Measurements from ENCODE around the gene PHYKPL. TPM values are rescaled to one million over a fixed set of nuclear protein-coding genes. Genes with fewer than 3 reads are reported as not detected.

Gene PHYKPL
- total and polyA plus RNA-seq, 2 donors (not counting 3 experiments of a cell fraction or from before 2014, with no cell fraction given): 71.7 to 81.7 TPM

DNA sequence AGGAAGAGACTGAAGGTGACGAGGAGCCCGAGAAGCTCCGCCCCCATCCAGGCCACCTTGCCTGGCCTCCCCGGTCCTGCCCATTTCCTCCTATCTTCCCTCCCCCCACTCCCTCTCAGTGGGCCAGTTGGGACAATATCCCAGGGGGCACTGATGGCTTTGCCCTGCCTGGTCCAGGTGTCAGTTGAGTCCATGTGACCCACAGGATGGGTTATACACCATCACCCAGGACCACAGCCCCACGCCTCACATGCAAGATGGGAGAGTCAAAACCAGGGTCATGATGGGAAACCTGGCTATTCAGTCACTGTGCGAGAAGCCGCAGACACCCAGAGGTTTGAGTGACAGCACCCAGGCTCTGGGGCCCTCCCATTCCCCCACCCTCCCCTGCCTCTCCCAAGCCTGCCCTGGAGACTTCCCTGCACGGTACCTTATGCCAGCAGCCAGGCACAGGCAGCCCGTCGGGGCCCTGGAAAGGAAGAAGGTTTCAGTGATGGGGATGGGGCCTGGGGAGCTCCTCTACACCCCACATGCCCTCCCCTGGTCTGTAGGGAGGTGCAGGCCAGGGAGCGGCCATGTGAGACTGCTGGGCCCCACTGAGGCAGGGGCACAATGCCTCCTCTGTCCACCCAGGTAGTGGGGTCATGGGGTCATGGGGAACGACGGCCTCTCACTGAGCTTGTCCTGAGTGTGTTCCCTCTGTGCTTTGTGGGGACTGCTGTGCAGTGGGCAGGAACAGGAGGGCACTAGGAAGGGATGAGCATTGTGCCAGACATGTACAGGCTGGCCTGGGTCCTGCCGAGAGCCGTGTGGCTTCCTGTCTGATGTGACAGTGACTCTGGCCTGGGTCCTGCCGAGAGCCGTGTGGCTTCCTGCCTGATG, 6.3 kb upstream of the PHYKPL start:
- Histone ChIP-seq H3K4me1 (ENCODE audit: control insufficient read depth, extremely low read depth, insufficient read depth, low read length) (peaks cover 14% of the 10 kb centered on the region), H3K27me3 (ENCODE audit: control insufficient read depth in 2 of 2, insufficient read depth in 2 of 2, low read length in 2 of 2) (no peaks in the 10 kb centered on the region), H2AFZ (ENCODE audit: low read depth, low read length) (peak overlapping the region; percentile 58), H3K36me3 (ENCODE audit: control insufficient read depth in 2 of 2, extremely low read depth in 1 of 2, insufficient read depth in 2 of 2, low read length in 2 of 2) (no peaks in the 10 kb centered on the region), H3K79me2 (ENCODE audit: control insufficient read depth, insufficient read depth, low read length) (no peaks in the 10 kb centered on the region), H3K9ac (replicated peaks; ENCODE audit: extremely low read depth, insufficient read depth, low read length) (no peak overlapping the region), H3K4me3 (replicated peaks in 1 of 3; ENCODE audit: insufficient read depth in 1 of 3, low read depth in 1 of 3, low read length in 3 of 3) (no peak overlapping the region), H3K9me3 (replicated peaks; ENCODE audit: control insufficient read depth, insufficient read depth, low read length) (no peaks in the 10 kb centered on the region), H3K27ac (ENCODE audit: insufficient read depth, low read depth, low read length) (no peak overlapping the region), H3K4me2 (ENCODE audit: insufficient read depth, low read length) (no peak overlapping the region), H4K20me1 (replicated peaks; ENCODE audit: control insufficient read depth, extremely low read depth, insufficient read depth, low read length) (no peaks in the 10 kb centered on the region), H3K9me1 (replicated peaks; ENCODE audit: control insufficient read depth, extremely low read depth, insufficient read depth, low read length) (no peaks in the 10 kb centered on the region)
- FAIRE-seq: no peak
- intact Hi-C loops (cut with micrococcal nuclease): loop anchor here (5.0 kb wide), 1 partner anchor 1318 kb away; no protein-coding TSS in a partner anchor
- TF ChIP-seq FOS (IDR thresholded peaks at IDR 0.05; ENCODE audit: borderline replicate concordance, insufficient read depth, low read length): no peak
- TF ChIP-seq GATA2 (IDR thresholded peaks at IDR 0.05; ENCODE audit: insufficient read depth, insufficient read length, low read depth, low read length): no peak
- TF ChIP-seq, protein P1, sequence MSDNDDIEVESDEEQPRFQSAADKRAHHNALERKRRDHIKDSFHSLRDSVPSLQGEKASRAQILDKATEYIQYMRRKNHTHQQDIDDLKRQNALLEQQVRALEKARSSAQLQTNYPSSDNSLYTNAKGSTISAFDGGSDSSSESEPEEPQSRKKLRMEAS (IDR thresholded peaks at IDR 0.05; ENCODE audit: insufficient read depth, insufficient read length): no peak
- TF ChIP-seq MYC (IDR thresholded peaks at IDR 0.05; ENCODE audit: low read depth, low read length): no peak
- no peak for TF ChIP-seq JUN (IDR thresholded peaks at IDR 0.05; ENCODE audit: borderline replicate concordance, insufficient read depth, insufficient read length, low read depth)
- TF ChIP-seq CTCF (IDR thresholded peaks at IDR 0.05; ENCODE audit: extremely low read depth in 1 of 2, insufficient read depth in 1 of 2, low read depth in 1 of 2, low read length in 2 of 2): no peak
- TF ChIP-seq EZH2 (IDR thresholded peaks at IDR 0.05; ENCODE audit: borderline replicate concordance, low read depth, low read length, severe bottlenecking): no peak
- no peak for TF ChIP-seq POLR2AphosphoS5 (IDR thresholded peaks at IDR 0.05; ENCODE audit: insufficient read depth, low read depth, low read length)
- no peak for TF ChIP-seq POLR2A (IDR thresholded peaks at IDR 0.05; ENCODE audit: low read depth, low read length)
- ChIA-PET CTCF (interaction anchor here (1.1 kb wide), 1 partner anchor 35 kb away, joined by 3 read pairs; the partner anchor contains the start of gene HNRNPAB), POLR2A (no interaction called here)
- DNase-seq (ENCODE audit: low read depth, low spot score): no peak
- dilution Hi-C loops (cut with MboI; ENCODE audit: extremely low pct_ligation_motif_present, low sequenced_read_pairs): no loop called here
- no TSS peak for BruUV-seq (replicated peaks)
